Measurements from ENCODE around the gene NDOR1. TPM values are rescaled to one million over a fixed set of nuclear protein-coding genes. Genes with fewer than 3 reads are reported as not detected.

Gene NDOR1
- total and polyA plus RNA-seq, 2 donors (not counting 3 experiments of a cell fraction or from before 2014, with no cell fraction given), result 13.5 to 26.7 TPM

GRCh38 chr9:137184881-137185660, 20.4 kb upstream of the NDOR1 start:
- Histone ChIP-seq H4K20me1 (replicated peaks; ENCODE audit: control insufficient read depth, extremely low read depth, insufficient read depth, low read length) (no peaks in the 10 kb centered on the region), H3K36me3 (ENCODE audit: control insufficient read depth in 2 of 2, extremely low read depth in 1 of 2, insufficient read depth in 2 of 2, low read length in 2 of 2) (peaks cover 0 to 50% of the 10 kb centered on the region in 2 experiments), H3K79me2 (ENCODE audit: control insufficient read depth, insufficient read depth, low read length) (peaks cover 29% of the 10 kb centered on the region), H3K4me3 (replicated peaks in 1 of 3; ENCODE audit: insufficient read depth in 1 of 3, low read depth in 1 of 3, low read length in 3 of 3) (no peak overlapping the region), H3K4me2 (ENCODE audit: insufficient read depth, low read length) (no peak overlapping the region), H3K9ac (replicated peaks; ENCODE audit: extremely low read depth, insufficient read depth, low read length) (no peak overlapping the region), H3K27ac (ENCODE audit: insufficient read depth, low read depth, low read length) (no peak overlapping the region), H3K9me1 (replicated peaks; ENCODE audit: control insufficient read depth, extremely low read depth, insufficient read depth, low read length) (no peaks in the 10 kb centered on the region), H3K9me3 (replicated peaks; ENCODE audit: control insufficient read depth, insufficient read depth, low read length) (no peaks in the 10 kb centered on the region), H2AFZ (ENCODE audit: low read depth, low read length) (no peak overlapping the region), H3K27me3 (ENCODE audit: control insufficient read depth in 2 of 2, insufficient read depth in 2 of 2, low read length in 2 of 2) (no peaks in the 10 kb centered on the region), H3K4me1 (ENCODE audit: control insufficient read depth, extremely low read depth, insufficient read depth, low read length) (peaks cover 17% of the 10 kb centered on the region)
- FAIRE-seq (no peak), DNase-seq (ENCODE audit: low read depth, low spot score) (no peak)
- TF ChIP-seq POLR2A (IDR thresholded peaks at IDR 0.05; ENCODE audit: low read depth, low read length), result no peak
- TF ChIP-seq EZH2 (IDR thresholded peaks at IDR 0.05; ENCODE audit: borderline replicate concordance, low read depth, low read length, severe bottlenecking), result no peak
- no peak for TF ChIP-seq GATA2 (IDR thresholded peaks at IDR 0.05; ENCODE audit: insufficient read depth, insufficient read length, low read depth, low read length)
- no peak for TF ChIP-seq CTCF (IDR thresholded peaks at IDR 0.05; ENCODE audit: extremely low read depth in 1 of 2, insufficient read depth in 1 of 2, low read depth in 1 of 2, low read length in 2 of 2)
- no peak for TF ChIP-seq POLR2AphosphoS5 (IDR thresholded peaks at IDR 0.05; ENCODE audit: insufficient read depth, low read depth, low read length)
- TF ChIP-seq MAX (IDR thresholded peaks at IDR 0.05; ENCODE audit: insufficient read depth, insufficient read length), result no peak
- TF ChIP-seq JUN (IDR thresholded peaks at IDR 0.05; ENCODE audit: borderline replicate concordance, insufficient read depth, insufficient read length, low read depth), result no peak
- no peak for TF ChIP-seq FOS (IDR thresholded peaks at IDR 0.05; ENCODE audit: borderline replicate concordance, insufficient read depth, low read length)
- no peak for TF ChIP-seq MYC (IDR thresholded peaks at IDR 0.05; ENCODE audit: low read depth, low read length)
- no TSS peak for BruUV-seq (replicated peaks)
- dilution Hi-C loops (cut with MboI; ENCODE audit: extremely low pct_ligation_motif_present, low sequenced_read_pairs), result no loop called here
- ChIA-PET POLR2A (no interaction called here), CTCF (no interaction called here)
- intact Hi-C loops (cut with micrococcal nuclease), result no loop called here

Measured in endothelial cell of umbilical vein (primary cell).